IMR-90 (cell line): ENCODE results near the gene MRPL34. TPM values are rescaled to one million over a fixed set of nuclear protein-coding genes. Genes with fewer than 3 reads are reported as not detected.

Source experiments
- ATAC-seq: fragments of 200-7000 bp; cut with Tn5 transposase; 2 replicates; pipeline ENCODE4 v1.9.1; 2020; ENCODE audit warnings: low read depth, mild to moderate bottlenecking, moderate library complexity
- BruUV-seq: library from RNA; stranded (reverse); fragments of 400-500 nt; replicated peaks from 2 replicates; lab custom pipeline; 2021; lab: Mats Ljungman, UMichigan
- CTCF ChIA-PET: fragments of 300-600 bp; formaldehyde crosslinking; extraction: SDS; loops from one replicate; lab custom pipeline; 2021; ENCODE audit warnings: antibody characterized with exemption; lab: Yijun Ruan, JAX
- POLR2A ChIA-PET: fragments of 300-600 bp; sonication (Branson Sonifier 250); formaldehyde crosslinking; loops from one replicate; lab custom pipeline; 2022; ENCODE audit warnings: antibody characterized with exemption; ENCODE audit not compliant: unreplicated experiment; lab: Charles Lee
- DNase-seq: peaks from one replicate; pipeline ENCODE4 v3.0.0; 2013
- H2AFZ ChIP-seq: replicated peaks from 2 replicates; pipeline ENCODE3; 2013; ENCODE audit warnings: low read length, mild to moderate bottlenecking; ENCODE audit not compliant: poor library complexity
- H2AK5ac ChIP-seq: 2 replicates; pipeline ENCODE4 v1.6.1; 2013; ENCODE audit warnings: low read depth, low read length, inconsistent platforms
- H2AK9ac ChIP-seq: replicated peaks from 2 replicates; pipeline ENCODE3; 2013; ENCODE audit warnings: mild to moderate bottlenecking, low read depth, low read length, moderate library complexity; ENCODE audit not compliant: poor library complexity
- H2BK120ac ChIP-seq: 2 replicates; pipeline ENCODE4 v1.6.1; 2013; ENCODE audit warnings: low read depth, low read length, inconsistent platforms
- H2BK15ac ChIP-seq: 3 replicates; pipeline ENCODE4 v1.6.1; 2013; ENCODE audit warnings: low read depth, low read length, inconsistent platforms
- H2BK20ac ChIP-seq: 2 replicates; pipeline ENCODE4 v1.6.1; 2013; ENCODE audit warnings: low read depth, mild to moderate bottlenecking, inconsistent platforms, low read length, moderate library complexity
- H2BK5ac ChIP-seq: 2 replicates; pipeline ENCODE4 v1.6.1; 2013; ENCODE audit warnings: mild to moderate bottlenecking, low read depth, low read length, inconsistent platforms; ENCODE audit not compliant: poor library complexity, severe bottlenecking
- H3K14ac ChIP-seq: replicated peaks from 2 replicates; pipeline ENCODE4 v1.6.1; 2013; ENCODE audit warnings: low read depth, low read length, inconsistent platforms
- H3K18ac ChIP-seq: 2 replicates; pipeline ENCODE4 v1.6.1; 2013; ENCODE audit warnings: low read depth, low read length, control low read depth
- H3K23ac ChIP-seq: 2 replicates; pipeline ENCODE4 v1.6.1; 2013; ENCODE audit warnings: low read depth, low read length, inconsistent platforms
- H3K27ac ChIP-seq: 2 replicates; pipeline ENCODE4 v1.5.1; 2013; ENCODE audit warnings: mild to moderate bottlenecking, control low read depth, low read length; ENCODE audit not compliant: insufficient read depth
- H3K27me3 ChIP-seq: 2 replicates; pipeline ENCODE4 v1.6.1; 2013; ENCODE audit warnings: low read length; ENCODE audit not compliant: control insufficient read depth, insufficient read depth
- H3K36me3 ChIP-seq: 2 replicates; pipeline ENCODE4 v1.6.1; 2013; ENCODE audit warnings: low read length, mixed read lengths; ENCODE audit not compliant: control insufficient read depth, insufficient read depth
- H3K4ac ChIP-seq: 2 replicates; pipeline ENCODE4 v1.6.1; 2013; ENCODE audit warnings: low read depth, low read length, inconsistent platforms
- H3K4me1 ChIP-seq: 2 replicates; pipeline ENCODE4 v1.6.1; 2013; ENCODE audit warnings: low read length, mixed read lengths; ENCODE audit not compliant: control insufficient read depth, insufficient read depth
- H3K4me2 ChIP-seq: 2 replicates; pipeline ENCODE4 v1.6.1; 2013; ENCODE audit warnings: low read depth, mild to moderate bottlenecking, control low read depth, low read length, moderate library complexity
- H3K4me3 ChIP-seq: 2 replicates; pipeline ENCODE4 v1.5.1; 2013; ENCODE audit warnings: low read depth, mild to moderate bottlenecking, control low read depth, low read length, moderate library complexity; ENCODE audit not compliant: insufficient read depth
- H3K56ac ChIP-seq: 2 replicates; pipeline ENCODE4 v1.6.1; 2013; ENCODE audit warnings: low read length, inconsistent platforms; ENCODE audit not compliant: insufficient read depth; ENCODE audit errors: extremely low read depth
- H3K79me1 ChIP-seq, 2 experiments: 2 replicates each; pipeline ENCODE4 v1.6.1; 2013; ENCODE audit warnings: low read length in 2 of 2, inconsistent platforms in 1 of 2, low read depth in 1 of 2
- H3K9ac ChIP-seq: 2 replicates; pipeline ENCODE4 v1.6.1; 2013; ENCODE audit warnings: low read depth, low read length, control low read depth
- H3K9me1 ChIP-seq: 2 replicates; pipeline ENCODE4 v1.6.1; 2013; ENCODE audit warnings: low read length, inconsistent platforms; ENCODE audit not compliant: insufficient read depth
- H3K9me3 ChIP-seq: 2 replicates; pipeline ENCODE4 v1.6.1; 2013; ENCODE audit warnings: low read length; ENCODE audit not compliant: control insufficient read depth, insufficient read depth
- H4K20me1 ChIP-seq: 2 replicates; pipeline ENCODE4 v1.6.1; 2013; ENCODE audit warnings: low read length, inconsistent platforms; ENCODE audit not compliant: insufficient read depth
- H4K5ac ChIP-seq: 2 replicates; pipeline ENCODE4 v1.6.1; 2013; ENCODE audit warnings: mild to moderate bottlenecking, low read depth, low read length, control low read depth
- H4K8ac ChIP-seq, 2 experiments: 2 replicates each; pipeline ENCODE4 v1.6.1; 2013; ENCODE audit warnings: low read depth in 2 of 2, low read length in 2 of 2, control low read depth in 1 of 2, inconsistent platforms in 1 of 2
- H4K91ac ChIP-seq: 2 replicates; pipeline ENCODE4 v1.6.1; 2013; ENCODE audit warnings: low read depth, low read length, inconsistent platforms; ENCODE audit not compliant: insufficient read depth
- MXI1 ChIP-seq: IDR thresholded peaks from 2 replicates; pipeline ENCODE4 v1.6.1; 2012; ENCODE audit warnings: low read depth, mild to moderate bottlenecking, low read length, moderate library complexity, borderline replicate concordance
- WGBS, 2 experiments: methylation state at CpG; one replicate each; pipeline versions ENCODE4 v1.1.5 to v1.1.7; 2013; ENCODE audit warnings: missing lambda C conversion rate in 2 of 2; ENCODE audit not compliant: insufficient read length in 1 of 2; ENCODE audit errors: extremely low coverage in 2 of 2; 5-methylcytosine and 5-hydroxymethylcytosine counted together
- dilution Hi-C: fragments of 300-500 bp; cut with HindIII; formaldehyde crosslinking; loops from one replicate; pipeline ENCODE4 v1.14.3; 2018; ENCODE audit warnings: low sequenced_read_pairs; ENCODE audit not compliant: unreplicated experiment
- in situ Hi-C: fragments of 300-500 bp; cut with MboI; formaldehyde crosslinking; loops from 3 replicates; pipeline ENCODE4 v1.14.3; 2019; ENCODE audit warnings: low sequenced_read_pairs, inconsistent platforms, mixed read lengths
- intact Hi-C: fragments of 100-400 bp; cut with micrococcal nuclease; formaldehyde crosslinking; loops from 2 replicates; pipeline ENCODE4 v1.10.0; 2022
- polyA plus RNA-seq, 3 experiments: library from polyadenylated mRNA; depleted of rRNA; stranded (reverse); fragments of >200 nt; gene quantifications; 2 replicates each; pipeline ENCODE4 v1.2.3, GENCODE V29; 2012; ENCODE audit warnings: low replicate concordance in 1 of 3
- total RNA-seq: library from RNA; depleted of rRNA; stranded (reverse); fragments of >200 nt; gene quantifications from 2 replicates; pipeline ENCODE4 v1.2.3, GENCODE V29; 2012

Gene MRPL34
- total and polyA plus RNA-seq, 2 of the 4 experiments (the other 2 are of a cell fraction), result 7.3 to 37.0 TPM

DNA sequence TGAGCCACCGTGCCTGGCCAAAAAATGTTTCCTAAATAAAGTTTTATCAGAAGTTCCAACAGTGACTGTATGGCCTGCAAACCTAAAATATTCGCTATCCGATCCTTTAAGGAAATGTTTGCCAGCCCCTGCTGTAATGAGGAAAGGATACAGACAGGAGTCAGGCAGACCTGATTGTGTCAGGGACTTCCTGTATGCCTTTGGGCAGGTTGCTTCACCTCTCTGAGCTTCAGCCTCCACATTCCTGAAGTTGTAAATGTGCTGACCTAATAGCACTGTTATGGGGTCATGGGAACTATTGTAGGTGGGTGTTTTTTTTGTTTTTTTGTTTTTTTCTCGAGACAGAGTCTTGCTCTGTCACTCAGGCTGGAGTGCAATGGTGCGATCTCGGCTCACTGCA lies 8.7 kb upstream of the MRPL34 start:
- H2AK5ac ChIP-seq, result no peak overlapping the region
- in situ Hi-C loops (no loop called here), dilution Hi-C loops (no loop called here), intact Hi-C loops (no loop called here)
- no CpG with 5 or more reads among the region's 6 CpGs for WGBS, 2 experiments
- no peak overlapping the region for H2BK15ac ChIP-seq
- no peak for DNase-seq
- H3K56ac ChIP-seq, result no peak overlapping the region
- ChIA-PET POLR2A (no interaction called here), CTCF (no interaction called here)
- no peak overlapping the region for H2BK5ac ChIP-seq
- H3K14ac ChIP-seq, result no peak overlapping the region
- no peak overlapping the region for H3K23ac ChIP-seq
- no peaks in the 10 kb centered on the region for H3K4me1 ChIP-seq
- no peak overlapping the region for H2BK120ac ChIP-seq
- no peak overlapping the region for H3K27ac ChIP-seq
- H3K18ac ChIP-seq, result no peak overlapping the region
- no peak for ATAC-seq
- no peak overlapping the region for H3K4me2 ChIP-seq
- H3K4ac ChIP-seq, result no peak overlapping the region
- TF ChIP-seq MXI1, result no peak
- no peak overlapping the region for H2BK20ac ChIP-seq
- H3K36me3 ChIP-seq, result peaks cover 13% of the 10 kb centered on the region
- no peak overlapping the region for H2AK9ac ChIP-seq
- H4K8ac ChIP-seq, result no peak overlapping the region
- H3K27me3 ChIP-seq, result no peaks in the 10 kb centered on the region
- H2AFZ ChIP-seq, result no peak overlapping the region
- 0 out of 2 replicates have a peak, but pooled peaks cover 3% of the 10 kb centered on the region for H4K20me1 ChIP-seq
- H3K9me3 ChIP-seq, result peaks cover 4% of the 10 kb centered on the region
- no peak overlapping the region for H4K91ac ChIP-seq
- no peak overlapping the region for H3K4me3 ChIP-seq
- peaks cover 2 to 26% of the 10 kb centered on the region in 2 experiments for H3K79me1 ChIP-seq
- BruUV-seq, result no TSS peak
- no peak overlapping the region for H3K9ac ChIP-seq
- peaks cover under 1% of the 10 kb centered on the region for H3K9me1 ChIP-seq
- no peak overlapping the region for H4K5ac ChIP-seq
